Measurements from ENCODE around the gene SLC6A4. TPM values are rescaled to one million over a fixed set of nuclear protein-coding genes. Genes with fewer than 3 reads are reported as not detected.

The SLC6A4 gene
- total RNA-seq, 2 donors from 2014 or later = 0.33 to 2.1 TPM

- intact Hi-C loops (cut with DNase I) = no loop called here
- no peaks in the 10 kb centered on the region for H3K36me3 ChIP-seq (replicated peaks in 1 of 2; ENCODE audit: insufficient read depth in 1 of 2, low read depth in 2 of 2)
- no peak for DNase-seq
- no peaks in the 10 kb centered on the region for H3K4me1 ChIP-seq
- ATAC-seq = no peak
- no peak overlapping the region for H3K27ac ChIP-seq
- H3K4me3 ChIP-seq = no peak overlapping the region
- H3K9me3 ChIP-seq = no peaks in the 10 kb centered on the region
- TF ChIP-seq POLR2A (IDR thresholded peaks at IDR 0.05) = no peak
- no peak for TF ChIP-seq CTCF (IDR thresholded peaks at IDR 0.05)
- H3K27me3 ChIP-seq = no peaks in the 10 kb centered on the region
Observed at GRCh38 chr17:30161601-30162000, 73.9 kb downstream of the SLC6A4 start.

GRCh38 chr17:30160419-30161172 is 74.9 kb downstream of the SLC6A4 start:
- TF ChIP-seq POLR2A (IDR thresholded peaks at IDR 0.05) = no peak
- no peak for TF ChIP-seq CTCF (IDR thresholded peaks at IDR 0.05)
- Histone ChIP-seq H3K27me3 (no peaks in the 10 kb centered on the region), H3K27ac (no peak overlapping the region), H3K36me3 (replicated peaks in 1 of 2; ENCODE audit: insufficient read depth in 1 of 2, low read depth in 2 of 2) (no peaks in the 10 kb centered on the region), H3K9me3 (no peaks in the 10 kb centered on the region), H3K4me3 (no peak overlapping the region), H3K4me1 (no peaks in the 10 kb centered on the region)
- DNase-seq = no peak
- intact Hi-C loops (cut with DNase I) = no loop called here
- ATAC-seq = no peak
- WGBS, 2 donors = 89 to 90% methylated on average over 3 of the region's 3 CpGs

GRCh38 chr17:30158896-30159625 is 76.4 kb downstream of the SLC6A4 start:
- Histone ChIP-seq H3K9me3 (no peaks in the 10 kb centered on the region), H3K27ac (no peak overlapping the region), H3K4me3 (no peak overlapping the region), H3K36me3 (replicated peaks in 1 of 2; ENCODE audit: insufficient read depth in 1 of 2, low read depth in 2 of 2) (no peaks in the 10 kb centered on the region), H3K4me1 (no peaks in the 10 kb centered on the region), H3K27me3 (no peaks in the 10 kb centered on the region)
- DNase-seq (no peak), ATAC-seq (no peak)
- intact Hi-C loops (cut with DNase I) = no loop called here
- no peak for TF ChIP-seq POLR2A (IDR thresholded peaks at IDR 0.05)
- no peak for TF ChIP-seq CTCF (IDR thresholded peaks at IDR 0.05)
- 96 to 98% methylated on average over 3 of the region's 3 CpGs for WGBS, 2 donors

- 96 to 98% methylated on average over 2 of the region's 2 CpGs for WGBS, 2 donors
- Histone ChIP-seq H3K27ac (no peak overlapping the region), H3K4me1 (no peaks in the 10 kb centered on the region), H3K9me3 (no peaks in the 10 kb centered on the region), H3K36me3 (replicated peaks in 1 of 2; ENCODE audit: insufficient read depth in 1 of 2, low read depth in 2 of 2) (no peaks in the 10 kb centered on the region), H3K4me3 (no peak overlapping the region), H3K27me3 (no peaks in the 10 kb centered on the region)
- DNase-seq (no peak), ATAC-seq (no peak)
- intact Hi-C loops (cut with DNase I) = no loop called here
- no peak for TF ChIP-seq POLR2A (IDR thresholded peaks at IDR 0.05)
- TF ChIP-seq CTCF (IDR thresholded peaks at IDR 0.05) = no peak
Observed at GRCh38 chr17:30155389-30155788, 80.1 kb downstream of the SLC6A4 start.
